Vagina (tissue), 2 donors: Measurements from ENCODE around the gene VEZT. TPM values are rescaled to one million over a fixed set of nuclear protein-coding genes. Genes with fewer than 3 reads are reported as not detected.

Source experiments
- DNase-seq, 2 donors: peaks; one replicate each; pipeline ENCODE4 v3.0.0-alpha.2; 2017; ENCODE audit errors: extremely low spot score in 2 of 2
- H3K27ac ChIP-seq: fragments of 200-600 bp; sonication (generic); one replicate; pipeline ENCODE4 v1.5.1; 2019
- H3K27me3 ChIP-seq: fragments of 200-600 bp; sonication (generic); one replicate; pipeline ENCODE4 v1.5.1; 2019
- H3K36me3 ChIP-seq, 2 donors: fragments of 200-600 bp; sonication (generic); one replicate each; pipeline ENCODE4 v1.5.1; 2017 to 2019
- H3K4me1 ChIP-seq: fragments of 200-600 bp; sonication (generic); one replicate; pipeline ENCODE4 v1.5.1; 2019
- H3K4me3 ChIP-seq, 2 donors: fragments of 200-600 bp; sonication (generic); 1 replicate in 1 of 2; 2 replicates in 1 of 2; pipeline ENCODE4 v1.5.1; 2016 to 2019
- H3K9me3 ChIP-seq: fragments of 200-600 bp; sonication (generic); one replicate; pipeline ENCODE4 v1.5.1; 2019
- CTCF ChIP-seq, 3 experiments: fragments of 450-650 bp in 2 of 3; fragments of 200-600 bp in 1 of 3; sonication (generic) in 1 of 3; IDR thresholded peaks; one replicate each; pipeline ENCODE4 v1.5.1; 2017 to 2019; ENCODE audit warnings: antibody characterized with exemption in 3 of 3, mild to moderate bottlenecking in 2 of 3, moderate library complexity in 2 of 3
- POLR2A ChIP-seq, 2 donors: fragments of 450-650 bp; IDR thresholded peaks; one replicate each; pipeline ENCODE4 v1.6.1; 2017; ENCODE audit warnings: antibody characterized with exemption in 2 of 2, mild to moderate bottlenecking in 2 of 2, moderate library complexity in 2 of 2
- POLR2AphosphoS5 ChIP-seq, 2 donors: sonication (generic); formaldehyde crosslinking; IDR thresholded peaks; one replicate each; pipeline ENCODE4 v1.9.0; 2017; ENCODE audit warnings: antibody characterized with exemption in 2 of 2, mild to moderate bottlenecking in 2 of 2, low read depth in 1 of 2; ENCODE audit not compliant: insufficient read depth in 1 of 2
- intact Hi-C: fragments of 100-400 bp; cut with DNase I; formaldehyde crosslinking; loops from one replicate; pipeline ENCODE4 v1.15.1; 2023
- total RNA-seq: library from RNA; depleted of rRNA; stranded (reverse); fragments of >200 nt; gene quantifications from one replicate; pipeline ENCODE4 v1.2.3, GENCODE V29; 2016

Gene VEZT
- total RNA-seq, 1 donor from 2014 or later: 63.3 TPM

GRCh38 chr12:95248095-95248494 is 30.5 kb downstream of the VEZT start:
- H3K4me3 ChIP-seq: no peak overlapping the region
- peaks cover 0 to 5% of the 10 kb centered on the region in 2 donors for H3K36me3 ChIP-seq
- no peaks in the 10 kb centered on the region for H3K27me3 ChIP-seq
- peak overlapping the region; percentile 6 for H3K27ac ChIP-seq
- H3K9me3 ChIP-seq: no peaks in the 10 kb centered on the region
- no peak for DNase-seq
- intact Hi-C loops: no loop called here
- H3K4me1 ChIP-seq: peaks cover 22% of the 10 kb centered on the region
- TF ChIP-seq CTCF (IDR thresholded peaks at IDR 0.05) (no peak), POLR2AphosphoS5 (IDR thresholded peaks at IDR 0.05; ENCODE audit: insufficient read depth in 1 of 2, low read depth in 1 of 2) (no peak), POLR2A (IDR thresholded peaks at IDR 0.05) (no peak)

GRCh38 chr12:95248604-95249360 is 31.2 kb downstream of the VEZT start:
- Histone ChIP-seq H3K4me1 (peaks cover 22% of the 10 kb centered on the region), H3K36me3 (peaks cover 0 to 10% of the 10 kb centered on the region in 2 donors), H3K4me3 (no peak overlapping the region), H3K27me3 (no peaks in the 10 kb centered on the region), H3K9me3 (no peaks in the 10 kb centered on the region), H3K27ac (peak overlapping the region; percentile 7)
- DNase-seq: no peak
- intact Hi-C loops: no loop called here
- TF ChIP-seq POLR2AphosphoS5 (IDR thresholded peaks at IDR 0.05; ENCODE audit: insufficient read depth in 1 of 2, low read depth in 1 of 2) (no peak), POLR2A (IDR thresholded peaks at IDR 0.05) (no peak), CTCF (IDR thresholded peaks at IDR 0.05) (no peak)

- H3K27ac ChIP-seq: no peak overlapping the region
- peaks cover 0 to 39% of the 10 kb centered on the region in 2 donors for H3K36me3 ChIP-seq
- H3K4me1 ChIP-seq: peaks cover 9% of the 10 kb centered on the region
- no peak overlapping the region for H3K4me3 ChIP-seq
- intact Hi-C loops: no loop called here
- no peak for TF ChIP-seq CTCF (IDR thresholded peaks at IDR 0.05)
- TF ChIP-seq POLR2A (IDR thresholded peaks at IDR 0.05): no peak
- no peak for TF ChIP-seq POLR2AphosphoS5 (IDR thresholded peaks at IDR 0.05; ENCODE audit: insufficient read depth in 1 of 2, low read depth in 1 of 2)
- H3K27me3 ChIP-seq: no peaks in the 10 kb centered on the region
- no peaks in the 10 kb centered on the region for H3K9me3 ChIP-seq
- DNase-seq: no peak
Measured at GRCh38 chr12:95253386-95253785, 35.8 kb downstream of the VEZT start.

- Histone ChIP-seq H3K27ac (no peak overlapping the region), H3K4me1 (no peaks in the 10 kb centered on the region), H3K36me3 (peaks cover 0 to 33% of the 10 kb centered on the region in 2 donors), H3K27me3 (no peaks in the 10 kb centered on the region), H3K4me3 (no peak overlapping the region), H3K9me3 (no peaks in the 10 kb centered on the region)
- no peak for TF ChIP-seq POLR2AphosphoS5 (IDR thresholded peaks at IDR 0.05; ENCODE audit: insufficient read depth in 1 of 2, low read depth in 1 of 2)
- no peak for TF ChIP-seq POLR2A (IDR thresholded peaks at IDR 0.05)
- TF ChIP-seq CTCF (IDR thresholded peaks at IDR 0.05): no peak
- intact Hi-C loops: no loop called here
- no peak for DNase-seq
Measured at GRCh38 chr12:95257541-95257940, 39.9 kb downstream of the VEZT start.

- H3K27me3 ChIP-seq: no peaks in the 10 kb centered on the region
- no peaks in the 10 kb centered on the region for H3K4me1 ChIP-seq
- H3K9me3 ChIP-seq: no peaks in the 10 kb centered on the region
- DNase-seq: no peak
- H3K27ac ChIP-seq: no peak overlapping the region
- TF ChIP-seq CTCF (IDR thresholded peaks at IDR 0.05) (no peak), POLR2A (IDR thresholded peaks at IDR 0.05) (no peak), POLR2AphosphoS5 (IDR thresholded peaks at IDR 0.05; ENCODE audit: insufficient read depth in 1 of 2, low read depth in 1 of 2) (no peak)
- peaks cover 0 to 39% of the 10 kb centered on the region in 2 donors for H3K36me3 ChIP-seq
- intact Hi-C loops: no loop called here
- H3K4me3 ChIP-seq: no peak overlapping the region
Measured at GRCh38 chr12:95258151-95258550, 40.5 kb downstream of the VEZT start.
